ENCODE measurements around the gene CYFIP1.

Gene CYFIP1

GRCh38 chr15:22979238-22980188 lies 655 bp downstream of the CYFIP1 start:
- Histone ChIP-seq H3K4me1 (no peaks in the 10 kb centered on the region), H3K4me2 (ENCODE audit: low read length) (peak overlapping the region; percentile 89), H3K36me3 (ENCODE audit: control insufficient read depth, insufficient read depth, low read length) (no peaks in the 10 kb centered on the region), H3K27ac (peak overlapping the region; percentile 32), H3K4me3 (ENCODE audit: low read depth, low read length) (peak overlapping the region; percentile 77), H3K27me3 (ENCODE audit: control insufficient read depth, insufficient read depth, low read length) (no peaks in the 10 kb centered on the region), H3K79me2 (peaks cover 16% of the 10 kb centered on the region), H2AFZ (peak overlapping the region; percentile 75), H3K9ac (no peak overlapping the region), H3K9me3 (ENCODE audit: control insufficient read depth, low read length) (no peaks in the 10 kb centered on the region)
- no peak for TF ChIP-seq CTCF (IDR thresholded peaks at IDR 0.05)

DNA sequence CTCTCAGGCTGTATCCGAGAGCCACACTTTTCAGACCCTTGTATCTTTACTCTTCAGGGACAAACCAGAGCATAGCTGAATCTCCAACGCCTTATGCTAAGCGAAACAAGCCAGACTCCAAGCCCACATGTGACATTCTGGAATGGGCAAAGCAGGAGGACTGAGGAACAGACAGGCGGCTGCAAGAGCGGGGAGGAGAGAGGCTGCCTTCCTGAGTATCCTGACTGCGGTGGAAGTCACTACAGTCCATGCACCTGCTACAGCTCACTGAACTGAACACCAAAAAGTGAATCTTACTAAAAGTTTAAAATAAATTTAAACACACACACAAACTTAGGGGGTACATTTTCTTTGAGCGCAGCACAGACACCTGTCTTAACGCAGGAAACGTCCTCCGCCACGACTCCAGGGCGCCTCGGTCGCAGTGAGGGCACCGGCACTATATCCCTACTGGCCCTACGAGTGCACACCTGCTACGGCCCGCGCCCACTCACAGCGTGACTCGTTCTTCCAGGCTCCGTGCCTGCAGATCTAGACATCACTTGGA lies 1.4 kb downstream of the CYFIP1 start:
- no peak overlapping the region for H3K27ac ChIP-seq
- no peak overlapping the region for H3K9ac ChIP-seq
- peak overlapping the region; percentile 77 for H3K4me3 ChIP-seq (ENCODE audit: low read depth, low read length)
- H3K27me3 ChIP-seq (ENCODE audit: control insufficient read depth, insufficient read depth, low read length), result no peaks in the 10 kb centered on the region
- H2AFZ ChIP-seq, result peak overlapping the region; percentile 75
- H3K36me3 ChIP-seq (ENCODE audit: control insufficient read depth, insufficient read depth, low read length), result no peaks in the 10 kb centered on the region
- TF ChIP-seq CTCF (IDR thresholded peaks at IDR 0.05), result no peak
- peak overlapping the region; percentile 89 for H3K4me2 ChIP-seq (ENCODE audit: low read length)
- peaks cover 20% of the 10 kb centered on the region for H3K79me2 ChIP-seq
- no peaks in the 10 kb centered on the region for H3K9me3 ChIP-seq (ENCODE audit: control insufficient read depth, low read length)
- no peaks in the 10 kb centered on the region for H3K4me1 ChIP-seq

DNA sequence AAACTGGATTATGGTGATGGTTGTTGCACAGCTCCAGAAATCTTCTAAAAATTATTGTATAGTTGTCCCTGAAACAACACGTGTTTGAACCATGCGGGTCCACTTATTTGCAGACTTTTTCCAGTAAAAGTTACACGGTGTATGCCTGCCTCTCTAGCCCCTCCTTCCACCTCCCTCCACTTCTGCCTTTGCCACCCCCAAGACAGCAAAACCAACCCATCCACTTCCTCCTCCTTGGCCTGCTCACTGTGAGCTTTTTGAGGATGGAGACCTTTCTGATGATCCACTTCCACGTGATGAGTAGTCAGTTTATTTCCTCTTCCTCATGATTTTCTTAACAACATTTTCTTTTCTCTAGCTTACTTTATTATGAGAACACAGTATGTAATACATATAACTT lies 5.4 kb downstream of the CYFIP1 start:
- no peak for TF ChIP-seq CTCF (IDR thresholded peaks at IDR 0.05)
- H3K9me3 ChIP-seq (ENCODE audit: control insufficient read depth, low read length), result no peaks in the 10 kb centered on the region
- H3K79me2 ChIP-seq, result peaks cover 34% of the 10 kb centered on the region
- H3K27ac ChIP-seq, result no peak overlapping the region
- H3K4me2 ChIP-seq (ENCODE audit: low read length), result no peak overlapping the region
- no peak overlapping the region for H2AFZ ChIP-seq
- no peak overlapping the region for H3K9ac ChIP-seq
- no peak overlapping the region for H3K4me3 ChIP-seq (ENCODE audit: low read depth, low read length)
- no peaks in the 10 kb centered on the region for H3K27me3 ChIP-seq (ENCODE audit: control insufficient read depth, insufficient read depth, low read length)
- H3K4me1 ChIP-seq, result no peaks in the 10 kb centered on the region
- no peaks in the 10 kb centered on the region for H3K36me3 ChIP-seq (ENCODE audit: control insufficient read depth, insufficient read depth, low read length)

GRCh38 chr15:22973987-22974386 lies 6.2 kb downstream of the CYFIP1 start:
- H3K36me3 ChIP-seq (ENCODE audit: control insufficient read depth, insufficient read depth, low read length), result no peaks in the 10 kb centered on the region
- no peaks in the 10 kb centered on the region for H3K4me1 ChIP-seq
- H3K79me2 ChIP-seq, result peaks cover 39% of the 10 kb centered on the region
- H3K27me3 ChIP-seq (ENCODE audit: control insufficient read depth, insufficient read depth, low read length), result no peaks in the 10 kb centered on the region
- no peak overlapping the region for H3K4me3 ChIP-seq (ENCODE audit: low read depth, low read length)
- H3K9me3 ChIP-seq (ENCODE audit: control insufficient read depth, low read length), result no peaks in the 10 kb centered on the region
- no peak overlapping the region for H3K27ac ChIP-seq
- H3K4me2 ChIP-seq (ENCODE audit: low read length), result no peak overlapping the region
- H2AFZ ChIP-seq, result no peak overlapping the region
- TF ChIP-seq CTCF (IDR thresholded peaks at IDR 0.05), result no peak
- H3K9ac ChIP-seq, result no peak overlapping the region
